ENCODE measurements around the gene NCKAP1.

- TF ChIP-seq CTCF (IDR thresholded peaks at IDR 0.05) (no peak), EP300 (IDR thresholded peaks at IDR 0.05) (no peak), CHD2 (IDR thresholded peaks at IDR 0.05; ENCODE audit: low read length, partially characterized antibody) (no peak), POLR2A (IDR thresholded peaks at IDR 0.05; ENCODE audit: low read length) (no peak), CBX8 (IDR thresholded peaks at IDR 0.05) (no peak), MAX (IDR thresholded peaks at IDR 0.05) (no peak), MAFK (IDR thresholded peaks at IDR 0.05; ENCODE audit: partially characterized antibody) (no peak), TP53 (CRISPR knock-in tag; IDR thresholded peaks at IDR 0.05) (no peak), RAD21 (conservative IDR thresholded peaks at IDR 0.05 in 1 of 2, IDR thresholded peaks at IDR 0.05 in 1 of 2) (no peak), ZFP36 (IDR thresholded peaks at IDR 0.05; ENCODE audit: borderline replicate concordance, partially characterized antibody) (no peak)
- TF ChIP-seq, protein P1, sequence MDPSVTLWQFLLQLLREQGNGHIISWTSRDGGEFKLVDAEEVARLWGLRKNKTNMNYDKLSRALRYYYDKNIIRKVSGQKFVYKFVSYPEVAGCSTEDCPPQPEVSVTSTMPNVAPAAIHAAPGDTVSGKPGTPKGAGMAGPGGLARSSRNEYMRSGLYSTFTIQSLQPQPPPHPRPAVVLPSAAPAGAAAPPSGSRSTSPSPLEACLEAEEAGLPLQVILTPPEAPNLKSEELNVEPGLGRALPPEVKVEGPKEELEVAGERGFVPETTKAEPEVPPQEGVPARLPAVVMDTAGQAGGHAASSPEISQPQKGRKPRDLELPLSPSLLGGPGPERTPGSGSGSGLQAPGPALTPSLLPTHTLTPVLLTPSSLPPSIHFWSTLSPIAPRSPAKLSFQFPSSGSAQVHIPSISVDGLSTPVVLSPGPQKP (IDR thresholded peaks at IDR 0.05; ENCODE audit: low read depth, low read length) = no peak
- TF ChIP-seq, protein P2, sequence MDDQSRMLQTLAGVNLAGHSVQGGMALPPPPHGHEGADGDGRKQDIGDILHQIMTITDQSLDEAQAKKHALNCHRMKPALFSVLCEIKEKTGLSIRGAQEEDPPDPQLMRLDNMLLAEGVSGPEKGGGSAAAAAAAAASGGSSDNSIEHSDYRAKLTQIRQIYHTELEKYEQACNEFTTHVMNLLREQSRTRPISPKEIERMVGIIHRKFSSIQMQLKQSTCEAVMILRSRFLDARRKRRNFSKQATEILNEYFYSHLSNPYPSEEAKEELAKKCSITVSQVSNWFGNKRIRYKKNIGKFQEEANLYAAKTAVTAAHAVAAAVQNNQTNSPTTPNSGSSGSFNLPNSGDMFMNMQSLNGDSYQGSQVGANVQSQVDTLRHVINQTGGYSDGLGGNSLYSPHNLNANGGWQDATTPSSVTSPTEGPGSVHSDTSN (IDR thresholded peaks at IDR 0.05) = no peak
These were observed 85.4 kb downstream of the NCKAP1 start for GRCh38 chr2:182952741-182953450.
